ENCODE measurements around the gene DOCK4.

DOCK4 gene

DNA sequence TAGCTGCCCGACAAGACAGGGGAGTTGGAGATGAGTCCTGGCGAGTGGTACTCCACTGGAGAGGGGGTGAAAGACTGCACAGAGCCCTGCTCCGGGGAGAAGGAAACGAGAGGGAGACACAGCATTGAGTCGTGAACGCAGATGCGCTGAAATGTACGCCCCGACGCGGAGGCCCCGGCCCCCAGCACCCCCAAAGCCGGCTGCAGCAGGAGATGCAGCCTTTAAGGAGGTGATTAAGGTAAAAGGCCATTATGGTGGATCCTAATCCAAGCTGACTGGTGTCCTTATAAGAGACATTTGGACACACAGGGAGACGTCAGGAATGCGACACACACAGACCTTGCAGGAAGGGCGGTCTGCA lies 477.6 kb downstream of the DOCK4 start:
- no peak overlapping the region for H4K91ac ChIP-seq (ENCODE audit: low read depth, low read length)
- no peaks in the 10 kb centered on the region for H3K4me1 ChIP-seq (ENCODE audit: control insufficient read depth in 1 of 2, insufficient read depth in 2 of 2, low read length in 2 of 2)
- DNase-seq: no peak
- H4K8ac ChIP-seq (ENCODE audit: low read depth, low read length): no peak overlapping the region
- H2AK5ac ChIP-seq (ENCODE audit: low read length): no peak overlapping the region
- H3K9ac ChIP-seq (ENCODE audit: low read length): no peak overlapping the region
- no peak overlapping the region for H3K4me2 ChIP-seq (ENCODE audit: low read length)
- H3K23ac ChIP-seq (ENCODE audit: low read length): no peak overlapping the region
- H3K9me3 ChIP-seq (ENCODE audit: insufficient read depth, low read depth, low read length): no peaks in the 10 kb centered on the region
- H3K14ac ChIP-seq (ENCODE audit: low read length): no peak overlapping the region
- no peaks in the 10 kb centered on the region for H3K27me3 ChIP-seq (ENCODE audit: insufficient read depth, low read length)
- H3K4ac ChIP-seq (ENCODE audit: low read depth, low read length): no peak overlapping the region
- H2AFZ ChIP-seq (ENCODE audit: insufficient read depth, low read length, poor library complexity): no peak overlapping the region
- no peak overlapping the region for H3K18ac ChIP-seq (ENCODE audit: low read length)
- H3K36me3 ChIP-seq (ENCODE audit: control insufficient read depth in 1 of 2, insufficient read depth in 2 of 2, low read length in 2 of 2): peaks cover 2 to 5% of the 10 kb centered on the region in 2 experiments
- H4K12ac ChIP-seq (ENCODE audit: low read depth, low read length): no peak overlapping the region
- H3K27ac ChIP-seq (ENCODE audit: low read depth, low read length): no peak overlapping the region
- H2BK120ac ChIP-seq (ENCODE audit: insufficient read depth, low read length, poor library complexity): no peak overlapping the region
- no peaks in the 10 kb centered on the region for H3K79me2 ChIP-seq (ENCODE audit: control insufficient read depth, insufficient read depth, low read length, poor library complexity)
- H3K4me3 ChIP-seq (ENCODE audit: low read depth, low read length): no peak overlapping the region
- no CpG with 5 or more reads among the region's 16 CpGs for WGBS (ENCODE audit: extremely low coverage, insufficient coverage, insufficient read length)
- H2BK5ac ChIP-seq (ENCODE audit: low read depth, low read length, poor library complexity): no peak overlapping the region
- no peaks in the 10 kb centered on the region for H3K79me1 ChIP-seq (ENCODE audit: low read length)
- no peak overlapping the region for H2BK12ac ChIP-seq (ENCODE audit: low read length)

GRCh38 chr7:111727905-111728634 lies 478.1 kb downstream of the DOCK4 start:
- no peaks in the 10 kb centered on the region for H3K79me1 ChIP-seq (ENCODE audit: low read length)
- no peaks in the 10 kb centered on the region for H3K79me2 ChIP-seq (ENCODE audit: control insufficient read depth, insufficient read depth, low read length, poor library complexity)
- H3K18ac ChIP-seq (ENCODE audit: low read length): no peak overlapping the region
- no peaks in the 10 kb centered on the region for H3K9me3 ChIP-seq (ENCODE audit: insufficient read depth, low read depth, low read length)
- no peak overlapping the region for H3K27ac ChIP-seq (ENCODE audit: low read depth, low read length)
- H3K4me2 ChIP-seq (ENCODE audit: low read length): no peak overlapping the region
- H3K14ac ChIP-seq (ENCODE audit: low read length): no peak overlapping the region
- H3K23ac ChIP-seq (ENCODE audit: low read length): no peak overlapping the region
- H2AK5ac ChIP-seq (ENCODE audit: low read length): no peak overlapping the region
- no peak overlapping the region for H4K8ac ChIP-seq (ENCODE audit: low read depth, low read length)
- H2BK120ac ChIP-seq (ENCODE audit: insufficient read depth, low read length, poor library complexity): no peak overlapping the region
- H4K12ac ChIP-seq (ENCODE audit: low read depth, low read length): no peak overlapping the region
- no peak overlapping the region for H4K91ac ChIP-seq (ENCODE audit: low read depth, low read length)
- no peak overlapping the region for H2BK12ac ChIP-seq (ENCODE audit: low read length)
- no peak for DNase-seq
- no peak overlapping the region for H3K9ac ChIP-seq (ENCODE audit: low read length)
- peaks cover 2 to 5% of the 10 kb centered on the region in 2 experiments for H3K36me3 ChIP-seq (ENCODE audit: control insufficient read depth in 1 of 2, insufficient read depth in 2 of 2, low read length in 2 of 2)
- no peaks in the 10 kb centered on the region for H3K4me1 ChIP-seq (ENCODE audit: control insufficient read depth in 1 of 2, insufficient read depth in 2 of 2, low read length in 2 of 2)
- WGBS (ENCODE audit: extremely low coverage, insufficient coverage, insufficient read length): no CpG with 5 or more reads among the region's 41 CpGs
- no peak overlapping the region for H2BK5ac ChIP-seq (ENCODE audit: low read depth, low read length, poor library complexity)
- H3K4me3 ChIP-seq (ENCODE audit: low read depth, low read length): no peak overlapping the region
- no peaks in the 10 kb centered on the region for H3K27me3 ChIP-seq (ENCODE audit: insufficient read depth, low read length)
- H3K4ac ChIP-seq (ENCODE audit: low read depth, low read length): no peak overlapping the region
- no peak overlapping the region for H2AFZ ChIP-seq (ENCODE audit: insufficient read depth, low read length, poor library complexity)

DNA sequence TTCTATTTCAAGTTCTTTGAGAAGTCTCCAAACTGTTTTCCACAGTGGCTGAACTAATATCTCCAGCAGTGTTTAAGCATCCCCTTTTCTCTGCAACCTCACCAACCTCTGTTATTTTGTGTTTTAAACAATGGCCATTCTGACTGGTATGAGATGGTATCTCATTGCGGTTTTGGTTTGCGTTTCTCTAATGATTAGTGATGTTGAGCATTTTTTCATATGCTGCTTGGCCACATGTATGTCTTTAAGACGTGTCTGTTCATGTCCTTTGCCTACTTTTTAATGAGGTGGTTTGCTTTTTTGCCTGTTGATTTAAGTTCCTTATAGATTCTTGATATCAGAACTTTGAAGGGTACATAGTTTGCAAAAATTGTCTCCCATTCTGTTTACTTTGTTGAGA lies 487.3 kb downstream of the DOCK4 start:
- Histone ChIP-seq H2BK12ac (ENCODE audit: low read length) (no peak overlapping the region), H3K4me2 (ENCODE audit: low read length) (no peak overlapping the region), H3K79me2 (ENCODE audit: control insufficient read depth, insufficient read depth, low read length, poor library complexity) (no peaks in the 10 kb centered on the region), H3K36me3 (ENCODE audit: control insufficient read depth in 1 of 2, insufficient read depth in 2 of 2, low read length in 2 of 2) (peaks cover 0 to 2% of the 10 kb centered on the region in 2 experiments), H3K27me3 (ENCODE audit: insufficient read depth, low read length) (no peaks in the 10 kb centered on the region), H4K91ac (ENCODE audit: low read depth, low read length) (no peak overlapping the region), H3K27ac (ENCODE audit: low read depth, low read length) (no peak overlapping the region), H2AK5ac (ENCODE audit: low read length) (no peak overlapping the region), H4K12ac (ENCODE audit: low read depth, low read length) (no peak overlapping the region), H3K14ac (ENCODE audit: low read length) (no peak overlapping the region), H2BK5ac (ENCODE audit: low read depth, low read length, poor library complexity) (no peak overlapping the region), H3K4ac (ENCODE audit: low read depth, low read length) (no peak overlapping the region), H3K23ac (ENCODE audit: low read length) (no peak overlapping the region), H4K8ac (ENCODE audit: low read depth, low read length) (no peak overlapping the region), H3K79me1 (ENCODE audit: low read length) (no peaks in the 10 kb centered on the region), H3K9ac (ENCODE audit: low read length) (no peak overlapping the region), H2BK120ac (ENCODE audit: insufficient read depth, low read length, poor library complexity) (no peak overlapping the region), H2AFZ (ENCODE audit: insufficient read depth, low read length, poor library complexity) (no peak overlapping the region), H3K9me3 (ENCODE audit: insufficient read depth, low read depth, low read length) (peaks cover 2% of the 10 kb centered on the region), H3K18ac (ENCODE audit: low read length) (no peak overlapping the region), H3K4me1 (ENCODE audit: control insufficient read depth in 1 of 2, insufficient read depth in 2 of 2, low read length in 2 of 2) (no peaks in the 10 kb centered on the region), H3K4me3 (ENCODE audit: low read depth, low read length) (no peak overlapping the region)
- no CpG with 5 or more reads among the region's 3 CpGs for WGBS (ENCODE audit: extremely low coverage, insufficient coverage, insufficient read length)
- no peak for DNase-seq

- H3K36me3 ChIP-seq (ENCODE audit: control insufficient read depth in 1 of 2, insufficient read depth in 2 of 2, low read length in 2 of 2): no peaks in the 10 kb centered on the region
- no peak overlapping the region for H4K12ac ChIP-seq (ENCODE audit: low read depth, low read length)
- H3K4me1 ChIP-seq (ENCODE audit: control insufficient read depth in 1 of 2, insufficient read depth in 2 of 2, low read length in 2 of 2): no peaks in the 10 kb centered on the region
- no peaks in the 10 kb centered on the region for H3K27me3 ChIP-seq (ENCODE audit: insufficient read depth, low read length)
- H4K8ac ChIP-seq (ENCODE audit: low read depth, low read length): no peak overlapping the region
- no peak overlapping the region for H3K27ac ChIP-seq (ENCODE audit: low read depth, low read length)
- no peak for DNase-seq
- no peak overlapping the region for H3K4me2 ChIP-seq (ENCODE audit: low read length)
- no peak overlapping the region for H2BK120ac ChIP-seq (ENCODE audit: insufficient read depth, low read length, poor library complexity)
- H2BK5ac ChIP-seq (ENCODE audit: low read depth, low read length, poor library complexity): no peak overlapping the region
- no peak overlapping the region for H3K14ac ChIP-seq (ENCODE audit: low read length)
- no peak overlapping the region for H2AK5ac ChIP-seq (ENCODE audit: low read length)
- H3K23ac ChIP-seq (ENCODE audit: low read length): no peak overlapping the region
- H3K9ac ChIP-seq (ENCODE audit: low read length): no peak overlapping the region
- H3K4ac ChIP-seq (ENCODE audit: low read depth, low read length): no peak overlapping the region
- no peak overlapping the region for H2AFZ ChIP-seq (ENCODE audit: insufficient read depth, low read length, poor library complexity)
- no peaks in the 10 kb centered on the region for H3K79me2 ChIP-seq (ENCODE audit: control insufficient read depth, insufficient read depth, low read length, poor library complexity)
- no CpG with 5 or more reads among the region's 4 CpGs for WGBS (ENCODE audit: extremely low coverage, insufficient coverage, insufficient read length)
- H2BK12ac ChIP-seq (ENCODE audit: low read length): no peak overlapping the region
- no peaks in the 10 kb centered on the region for H3K79me1 ChIP-seq (ENCODE audit: low read length)
- H3K18ac ChIP-seq (ENCODE audit: low read length): no peak overlapping the region
- H3K4me3 ChIP-seq (ENCODE audit: low read depth, low read length): no peak overlapping the region
- no peak overlapping the region for H4K91ac ChIP-seq (ENCODE audit: low read depth, low read length)
- no peaks in the 10 kb centered on the region for H3K9me3 ChIP-seq (ENCODE audit: insufficient read depth, low read depth, low read length)
These were observed 494.7 kb downstream of the DOCK4 start for GRCh38 chr7:111711426-111712065.

Data from trophoblast cell (in vitro differentiated cells and primary cell).